Neural progenitor cell (in vitro differentiated cells): ENCODE results near the gene SMIM31. TPM values are rescaled to one million over a fixed set of nuclear protein-coding genes. Genes with fewer than 3 reads are reported as not detected.

Source experiments
- DNase-seq: peaks from one replicate; pipeline ENCODE4 v3.0.0-alpha.2; 2016; ENCODE audit warnings: low spot score
- H2AFZ ChIP-seq: fragments of 200-600 bp; sonication (generic); replicated peaks from 2 replicates; pipeline ENCODE4 v1.6.1; 2016; ENCODE audit warnings: antibody characterized with exemption
- H3F3A ChIP-seq: fragments of 200-600 bp; sonication (generic); 2 replicates; pipeline ENCODE4 v1.6.1; 2016; ENCODE audit warnings: antibody characterized with exemption, low read depth
- H3K27ac ChIP-seq: fragments of 200-600 bp; sonication (generic); 2 replicates; pipeline ENCODE4 v1.5.1; 2016; ENCODE audit warnings: mild to moderate bottlenecking
- H3K27me3 ChIP-seq: fragments of 200-600 bp; sonication (generic); 2 replicates; pipeline ENCODE4 v1.6.1; 2016; ENCODE audit warnings: mild to moderate bottlenecking, moderate library complexity
- H3K36me3 ChIP-seq: fragments of 200-600 bp; sonication (generic); 2 replicates; pipeline ENCODE4 v1.5.1; 2016
- H3K4me1 ChIP-seq: fragments of 200-600 bp; sonication (generic); 2 replicates; pipeline ENCODE4 v1.6.1; 2016; ENCODE audit warnings: mixed run types
- H3K4me2 ChIP-seq: fragments of 200-600 bp; sonication (generic); 2 replicates; pipeline ENCODE4 v1.6.1; 2016
- H3K4me3 ChIP-seq: fragments of 200-600 bp; sonication (generic); 2 replicates; pipeline ENCODE4 v1.5.1; 2016
- H3K79me2 ChIP-seq: fragments of 200-600 bp; sonication (generic); 2 replicates; pipeline ENCODE4 v1.6.1; 2016; ENCODE audit warnings: low read depth
- H3K9ac ChIP-seq: fragments of 200-600 bp; sonication (generic); 2 replicates; pipeline ENCODE4 v1.6.1; 2016
- H3K9me3 ChIP-seq: fragments of 200-600 bp; sonication (generic); 2 replicates; pipeline ENCODE4 v1.5.1; 2016; ENCODE audit warnings: low read depth
- H4K20me1 ChIP-seq: fragments of 200-600 bp; sonication (generic); 2 replicates; pipeline ENCODE4 v1.6.1; 2016; ENCODE audit warnings: low read depth
- H3K27ac Mint-ChIP-seq: 3 replicates; pipeline ENCODE4 v1.8.0; 2021; ENCODE audit warnings: mixed read lengths
- H3K27me3 Mint-ChIP-seq: 2 replicates; pipeline ENCODE4 v1.8.0; 2022; ENCODE audit warnings: low read depth, mild to moderate bottlenecking, inconsistent platforms, moderate library complexity, mixed read lengths; ENCODE audit not compliant: insufficient read depth
- H3K36me3 Mint-ChIP-seq: 3 replicates; pipeline ENCODE4 v1.8.0; 2021; ENCODE audit warnings: mixed read lengths
- H3K4me1 Mint-ChIP-seq: 3 replicates; pipeline ENCODE4 v1.8.0; 2021; ENCODE audit warnings: mixed read lengths
- H3K4me3 Mint-ChIP-seq: 3 replicates; pipeline ENCODE4 v1.8.0; 2021; ENCODE audit warnings: mild to moderate bottlenecking, moderate library complexity, mixed read lengths
- H3K9me3 Mint-ChIP-seq: 3 replicates; pipeline ENCODE4 v1.8.0; 2020; ENCODE audit warnings: mixed read lengths
- EZH2 ChIP-seq: fragments of 200-600 bp; sonication (generic); IDR thresholded peaks from 2 replicates; pipeline ENCODE4 v1.6.1; 2017; ENCODE audit warnings: antibody characterized with exemption, mild to moderate bottlenecking, moderate library complexity
- EZH2phosphoT487 ChIP-seq: fragments of 200-600 bp; sonication (generic); IDR thresholded peaks from 2 replicates; pipeline ENCODE4 v1.6.1; 2017; ENCODE audit warnings: antibody characterized with exemption
- total RNA-seq: library from RNA; depleted of rRNA; stranded (reverse); fragments of >200 nt; gene quantifications from 2 replicates; pipeline ENCODE4 v1.2.3, GENCODE V29; 2015; ENCODE audit warnings: low replicate concordance
- TF ChIP-seq, protein P1 (sequence below): fragments of 200-600 bp; sonication (generic); IDR thresholded peaks from 2 replicates; pipeline ENCODE4 v1.5.1; 2017; ENCODE audit warnings: antibody characterized with exemption, mild to moderate bottlenecking

SMIM31 gene
- total RNA-seq, 1 donor from 2014 or later: not detected

DNA sequence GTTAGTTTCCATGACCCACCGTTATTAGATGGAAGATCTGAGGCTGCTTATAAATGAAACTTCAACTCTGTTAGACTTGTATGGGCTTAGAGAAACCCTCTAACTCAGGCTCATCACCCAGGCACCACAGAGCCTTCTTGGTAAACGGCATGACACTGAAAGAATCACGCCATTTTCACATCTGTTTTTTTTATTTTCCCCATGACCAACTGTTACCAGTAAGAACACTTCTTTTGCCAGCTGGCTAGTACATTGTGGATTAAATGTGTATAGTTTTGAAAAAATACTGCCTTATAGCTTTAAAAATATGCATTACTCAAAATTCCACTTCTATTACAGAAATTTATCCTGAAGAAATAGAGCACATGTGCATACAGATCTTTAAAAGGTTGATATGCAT, 75.0 kb downstream of the SMIM31 start:
- no peak overlapping the region for H3K4me2 ChIP-seq
- no peaks in the 10 kb centered on the region for H3K4me1 ChIP-seq
- H3K27ac ChIP-seq: no peak overlapping the region
- H3K36me3 Mint-ChIP-seq: no peaks in the 10 kb centered on the region
- DNase-seq: no peak
- H3K27me3 ChIP-seq: no peaks in the 10 kb centered on the region
- no peak overlapping the region for H3K27ac Mint-ChIP-seq
- peaks cover 2% of the 10 kb centered on the region for H3K27me3 Mint-ChIP-seq
- H3K4me3 ChIP-seq: no peak overlapping the region
- no peaks in the 10 kb centered on the region for H3K4me1 Mint-ChIP-seq
- no peaks in the 10 kb centered on the region for H4K20me1 ChIP-seq
- H2AFZ ChIP-seq: peak overlapping the region; percentile 14
- TF ChIP-seq, protein P1, sequence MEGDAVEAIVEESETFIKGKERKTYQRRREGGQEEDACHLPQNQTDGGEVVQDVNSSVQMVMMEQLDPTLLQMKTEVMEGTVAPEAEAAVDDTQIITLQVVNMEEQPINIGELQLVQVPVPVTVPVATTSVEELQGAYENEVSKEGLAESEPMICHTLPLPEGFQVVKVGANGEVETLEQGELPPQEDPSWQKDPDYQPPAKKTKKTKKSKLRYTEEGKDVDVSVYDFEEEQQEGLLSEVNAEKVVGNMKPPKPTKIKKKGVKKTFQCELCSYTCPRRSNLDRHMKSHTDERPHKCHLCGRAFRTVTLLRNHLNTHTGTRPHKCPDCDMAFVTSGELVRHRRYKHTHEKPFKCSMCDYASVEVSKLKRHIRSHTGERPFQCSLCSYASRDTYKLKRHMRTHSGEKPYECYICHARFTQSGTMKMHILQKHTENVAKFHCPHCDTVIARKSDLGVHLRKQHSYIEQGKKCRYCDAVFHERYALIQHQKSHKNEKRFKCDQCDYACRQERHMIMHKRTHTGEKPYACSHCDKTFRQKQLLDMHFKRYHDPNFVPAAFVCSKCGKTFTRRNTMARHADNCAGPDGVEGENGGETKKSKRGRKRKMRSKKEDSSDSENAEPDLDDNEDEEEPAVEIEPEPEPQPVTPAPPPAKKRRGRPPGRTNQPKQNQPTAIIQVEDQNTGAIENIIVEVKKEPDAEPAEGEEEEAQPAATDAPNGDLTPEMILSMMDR: no peak
- TF ChIP-seq EZH2phosphoT487: no peak
- no peak for TF ChIP-seq EZH2
- H3K9me3 Mint-ChIP-seq: no peaks in the 10 kb centered on the region
- H3K79me2 ChIP-seq: no peaks in the 10 kb centered on the region
- no peak overlapping the region for H3K9ac ChIP-seq
- H3F3A ChIP-seq: no peaks in the 10 kb centered on the region
- H3K9me3 ChIP-seq: no peaks in the 10 kb centered on the region
- no peaks in the 10 kb centered on the region for H3K36me3 ChIP-seq
- H3K4me3 Mint-ChIP-seq: no peak overlapping the region

DNA sequence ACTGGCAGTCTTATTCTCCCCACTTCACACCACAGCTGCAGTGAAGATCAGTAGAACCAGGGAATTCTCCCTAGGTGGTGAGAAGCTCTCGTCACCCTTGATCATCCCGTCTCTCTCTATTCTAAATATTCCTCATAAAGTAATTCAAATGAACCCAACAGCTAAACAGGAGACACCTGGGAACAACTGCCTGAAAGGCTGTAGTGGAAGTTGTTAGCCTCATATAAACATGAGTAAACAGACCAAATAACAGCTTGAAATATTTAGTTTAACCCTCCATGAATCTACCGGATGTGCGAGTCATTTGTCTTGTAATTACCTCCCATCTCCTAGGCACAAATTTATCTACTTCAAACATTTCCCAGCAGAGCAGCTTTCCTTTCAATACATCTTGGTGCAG, 92.6 kb downstream of the SMIM31 start:
- H3K9me3 ChIP-seq: no peaks in the 10 kb centered on the region
- no peaks in the 10 kb centered on the region for H3F3A ChIP-seq
- H3K4me2 ChIP-seq: no peak overlapping the region
- Mint-ChIP-seq H3K9me3 (no peaks in the 10 kb centered on the region), H3K27ac (no peak overlapping the region), H3K27me3 (no peaks in the 10 kb centered on the region), H3K36me3 (no peaks in the 10 kb centered on the region), H3K4me3 (no peak overlapping the region), H3K4me1 (no peaks in the 10 kb centered on the region)
- DNase-seq: no peak
- no peak overlapping the region for H3K9ac ChIP-seq
- H3K36me3 ChIP-seq: no peaks in the 10 kb centered on the region
- H3K79me2 ChIP-seq: no peaks in the 10 kb centered on the region
- H4K20me1 ChIP-seq: no peaks in the 10 kb centered on the region
- TF ChIP-seq, protein P1: no peak
- TF ChIP-seq EZH2phosphoT487: no peak
- TF ChIP-seq EZH2: no peak
- H2AFZ ChIP-seq: peak overlapping the region; percentile 82
- no peak overlapping the region for H3K4me3 ChIP-seq
- no peak overlapping the region for H3K27ac ChIP-seq
- H3K4me1 ChIP-seq: peaks cover 15% of the 10 kb centered on the region
- H3K27me3 ChIP-seq: no peaks in the 10 kb centered on the region

DNA sequence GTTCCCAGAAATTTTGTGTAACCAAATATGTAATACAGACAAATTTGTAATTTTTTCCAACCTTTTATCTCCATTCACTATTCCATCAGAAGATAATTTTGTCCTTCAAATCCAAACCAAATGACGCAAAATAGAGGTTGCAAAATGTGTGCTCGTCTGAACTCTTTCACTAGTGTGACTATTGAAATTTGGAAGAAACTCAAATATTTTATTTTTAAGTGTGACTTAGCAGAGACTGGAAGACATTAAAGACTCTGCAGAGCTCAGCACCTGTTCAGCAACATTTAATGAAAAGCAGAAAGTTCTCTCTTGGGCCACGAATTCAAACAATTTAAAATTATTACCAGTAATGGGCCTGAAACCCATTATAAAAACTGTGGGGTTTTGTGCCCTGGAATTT, 93.1 kb downstream of the SMIM31 start:
- peaks cover 15% of the 10 kb centered on the region for H3K4me1 ChIP-seq
- no peaks in the 10 kb centered on the region for H4K20me1 ChIP-seq
- no peaks in the 10 kb centered on the region for H3K36me3 ChIP-seq
- H3K4me3 ChIP-seq: no peak overlapping the region
- H3K4me2 ChIP-seq: no peak overlapping the region
- TF ChIP-seq EZH2 (no peak), EZH2phosphoT487 (no peak)
- TF ChIP-seq, protein P1: no peak
- H3K27ac ChIP-seq: no peak overlapping the region
- DNase-seq: no peak
- Mint-ChIP-seq H3K27ac (no peak overlapping the region), H3K9me3 (no peaks in the 10 kb centered on the region), H3K27me3 (no peaks in the 10 kb centered on the region), H3K4me1 (no peaks in the 10 kb centered on the region), H3K4me3 (no peak overlapping the region), H3K36me3 (no peaks in the 10 kb centered on the region)
- no peaks in the 10 kb centered on the region for H3F3A ChIP-seq
- no peaks in the 10 kb centered on the region for H3K79me2 ChIP-seq
- H3K27me3 ChIP-seq: no peaks in the 10 kb centered on the region
- no peak overlapping the region for H3K9ac ChIP-seq
- peak overlapping the region; percentile 82 for H2AFZ ChIP-seq
- no peaks in the 10 kb centered on the region for H3K9me3 ChIP-seq
